Upper lobe of left lung (tissue), 6 donors: ENCODE measurements around the gene RGS17. TPM values are rescaled to one million over a fixed set of nuclear protein-coding genes. Genes with fewer than 3 reads are reported as not detected.

Experiments
- ATAC-seq, 2 donors: fragments of 200-7000 bp; cut with Tn5 transposase; one replicate each; pipeline ENCODE4 v1.9.1; 2022; ENCODE audit warnings: mild to moderate bottlenecking in 2 of 2, moderate library complexity in 2 of 2; ENCODE audit not compliant: low FRiP score in 2 of 2
- DNase-seq, 2 donors: peaks; one replicate each; pipeline ENCODE4 v3.0.0-alpha.2; 2019 to 2020
- H3K27ac ChIP-seq, 4 donors: fragments of 200-600 bp; sonication (generic); one replicate each; pipeline ENCODE4 v1.5.1; 2016 to 2019
- H3K27me3 ChIP-seq, 4 donors: fragments of 200-600 bp; sonication (generic); one replicate each; pipeline ENCODE4 v1.5.1; 2017 to 2019
- H3K36me3 ChIP-seq, 4 donors: fragments of 200-600 bp; sonication (generic); one replicate each; pipeline ENCODE4 v1.5.1; 2016 to 2019
- H3K4me1 ChIP-seq, 4 donors: fragments of 200-600 bp; sonication (generic); one replicate each; pipeline ENCODE4 v1.5.1; 2018 to 2019
- H3K4me3 ChIP-seq, 4 donors: fragments of 200-600 bp; sonication (generic); one replicate each; pipeline ENCODE4 v1.5.1; 2017 to 2019; ENCODE audit warnings: mild to moderate bottlenecking in 2 of 4, moderate library complexity in 1 of 4
- H3K9me3 ChIP-seq, 4 donors: fragments of 200-600 bp; sonication (generic); one replicate each; pipeline ENCODE4 v1.5.1; 2018 to 2019
- EP300 ChIP-seq, 4 donors: sonication (generic); formaldehyde crosslinking; IDR thresholded peaks; one replicate each; pipeline ENCODE4 v1.5.1; 2017; ENCODE audit warnings: antibody characterized with exemption in 4 of 4, control low read depth in 2 of 4
- POLR2A ChIP-seq, 4 donors: fragments of 450-650 bp; IDR thresholded peaks; one replicate each; pipeline ENCODE4 v1.5.1; 2016 to 2017; ENCODE audit warnings: antibody characterized with exemption in 4 of 4, mild to moderate bottlenecking in 2 of 4
- POLR2AphosphoS5 ChIP-seq, 2 donors: sonication (generic); formaldehyde crosslinking; IDR thresholded peaks; one replicate each; pipeline ENCODE4 v1.5.1; 2017; ENCODE audit warnings: antibody characterized with exemption in 2 of 2
- WGBS, 2 donors: methylation state at CpG; one replicate each; pipeline ENCODE4 v1.1.5; 2017 to 2018; 5-methylcytosine and 5-hydroxymethylcytosine counted together
- total RNA-seq, 6 donors: library from RNA; depleted of rRNA in 4 of 6; stranded (reverse); fragments of >200 nt in 4 of 6; gene quantifications; one replicate each; pipeline versions ENCODE4 v1.1.0 to v1.2.1, GENCODE V29; 2016 to 2021
- TF ChIP-seq, protein P1 (sequence below), 6 experiments: fragments of 450-650 bp in 4 of 6; fragments of 200-600 bp in 2 of 6; sonication (generic) in 2 of 6; IDR thresholded peaks; one replicate each; pipeline ENCODE4 v1.5.1; 2016 to 2019; ENCODE audit warnings: antibody characterized with exemption in 6 of 6
- donor health status: DM: no; HTN: no; CAD: no; lungs with moderate emphysema.
- donor health status: DM: no; HTN: yes; CAD: no; lungs with severe emphysema.

RGS17 gene
- total RNA-seq, 6 donors from 2014 or later = 0.15 to 0.49 (median 0.28) TPM; not detected in 2

GRCh38 chr6:152981219-152981618 lies 149.9 kb downstream of the RGS17 start:
- ATAC-seq = no peak
- H3K27me3 ChIP-seq = no peaks in the 10 kb centered on the region

GRCh38 chr6:152980656-152981055 lies 150.4 kb downstream of the RGS17 start:
- no peak for ATAC-seq
- TF ChIP-seq POLR2A (IDR thresholded peaks at IDR 0.05) = no peak
- no peak for TF ChIP-seq EP300 (IDR thresholded peaks at IDR 0.05)
- TF ChIP-seq POLR2AphosphoS5 (IDR thresholded peaks at IDR 0.05) = no peak
- TF ChIP-seq, protein P1, sequence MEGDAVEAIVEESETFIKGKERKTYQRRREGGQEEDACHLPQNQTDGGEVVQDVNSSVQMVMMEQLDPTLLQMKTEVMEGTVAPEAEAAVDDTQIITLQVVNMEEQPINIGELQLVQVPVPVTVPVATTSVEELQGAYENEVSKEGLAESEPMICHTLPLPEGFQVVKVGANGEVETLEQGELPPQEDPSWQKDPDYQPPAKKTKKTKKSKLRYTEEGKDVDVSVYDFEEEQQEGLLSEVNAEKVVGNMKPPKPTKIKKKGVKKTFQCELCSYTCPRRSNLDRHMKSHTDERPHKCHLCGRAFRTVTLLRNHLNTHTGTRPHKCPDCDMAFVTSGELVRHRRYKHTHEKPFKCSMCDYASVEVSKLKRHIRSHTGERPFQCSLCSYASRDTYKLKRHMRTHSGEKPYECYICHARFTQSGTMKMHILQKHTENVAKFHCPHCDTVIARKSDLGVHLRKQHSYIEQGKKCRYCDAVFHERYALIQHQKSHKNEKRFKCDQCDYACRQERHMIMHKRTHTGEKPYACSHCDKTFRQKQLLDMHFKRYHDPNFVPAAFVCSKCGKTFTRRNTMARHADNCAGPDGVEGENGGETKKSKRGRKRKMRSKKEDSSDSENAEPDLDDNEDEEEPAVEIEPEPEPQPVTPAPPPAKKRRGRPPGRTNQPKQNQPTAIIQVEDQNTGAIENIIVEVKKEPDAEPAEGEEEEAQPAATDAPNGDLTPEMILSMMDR (IDR thresholded peaks at IDR 0.05) = no peak
- H3K9me3 ChIP-seq = no peaks in the 10 kb centered on the region

More at GRCh38 chr6:152981219-152981618, 149.9 kb downstream of the RGS17 start:
- H3K36me3 ChIP-seq = peaks cover 0 to 1% (median 0%) of the 10 kb centered on the region in 4 donors
- 52 to 53% methylated on average over 2 of the region's 2 CpGs for WGBS, 2 donors
- no peak overlapping the region for H3K4me3 ChIP-seq
- H3K9me3 ChIP-seq = no peaks in the 10 kb centered on the region
- H3K4me1 ChIP-seq = peaks cover 16 to 24% (median 22%) of the 10 kb centered on the region in 4 donors
- no peak overlapping the region for H3K27ac ChIP-seq
- TF ChIP-seq POLR2A (IDR thresholded peaks at IDR 0.05) (no peak), EP300 (IDR thresholded peaks at IDR 0.05) (no peak), POLR2AphosphoS5 (IDR thresholded peaks at IDR 0.05) (no peak)
- TF ChIP-seq, protein P1 (IDR thresholded peaks at IDR 0.05) = no peak
- DNase-seq = no peak

GRCh38 chr6:152979116-152979515 lies 152.0 kb downstream of the RGS17 start:
- H3K27ac ChIP-seq = no peak overlapping the region
- 50 to 67% methylated on average over 1 of the region's 1 CpG for WGBS, 2 donors
- no peak for DNase-seq
- no peak overlapping the region for H3K4me3 ChIP-seq
- peaks cover 0 to 11% (median 0%) of the 10 kb centered on the region in 4 donors for H3K36me3 ChIP-seq
- no peak for ATAC-seq
- TF ChIP-seq POLR2A (IDR thresholded peaks at IDR 0.05) (no peak), POLR2AphosphoS5 (IDR thresholded peaks at IDR 0.05) (no peak), EP300 (IDR thresholded peaks at IDR 0.05) (no peak)
- H3K9me3 ChIP-seq = no peaks in the 10 kb centered on the region
- peaks cover 11 to 17% (median 12%) of the 10 kb centered on the region in 4 donors for H3K4me1 ChIP-seq
- H3K27me3 ChIP-seq = no peaks in the 10 kb centered on the region

More at GRCh38 chr6:152980656-152981055, 150.4 kb downstream of the RGS17 start:
- Histone ChIP-seq H3K4me1 (peaks cover 16 to 24% (median 22%) of the 10 kb centered on the region in 4 donors), H3K36me3 (no peaks in the 10 kb centered on the region), H3K4me3 (no peak overlapping the region), H3K27ac (no peak overlapping the region), H3K27me3 (no peaks in the 10 kb centered on the region)
- WGBS, 2 donors = 64 to 75% methylated on average over 1 of the region's 1 CpG
- DNase-seq = no peak

DNA sequence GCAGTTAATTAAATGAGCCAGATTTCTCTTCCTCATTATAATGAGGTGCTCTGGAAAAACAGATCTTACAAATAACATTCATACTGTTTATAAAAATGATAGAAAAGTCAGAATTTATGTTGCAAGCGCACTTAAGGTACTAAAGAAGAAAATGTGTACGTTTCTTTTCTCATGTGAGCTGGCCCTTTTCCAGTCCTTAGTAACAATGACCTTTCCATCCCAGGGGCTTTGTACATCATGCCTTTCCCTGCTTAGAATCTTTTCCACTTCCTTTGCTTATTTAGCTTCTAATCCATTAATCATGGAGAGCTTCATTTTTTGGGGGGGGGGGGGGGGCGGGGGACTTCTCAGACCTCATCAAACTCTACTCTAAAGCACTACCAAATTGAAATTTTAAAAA lies 153.0 kb downstream of the RGS17 start:
- no peaks in the 10 kb centered on the region for H3K9me3 ChIP-seq
- DNase-seq = no peak
- ATAC-seq = no peak
- no peaks in the 10 kb centered on the region for H3K27me3 ChIP-seq
- 61 to 63% methylated on average over 3 of the region's 3 CpGs for WGBS, 2 donors
- peaks cover 0 to 21% (median 0%) of the 10 kb centered on the region in 4 donors for H3K36me3 ChIP-seq
- H3K4me3 ChIP-seq = no peak overlapping the region
- H3K27ac ChIP-seq = no peak overlapping the region
- H3K4me1 ChIP-seq = peaks cover 10 to 14% (median 12%) of the 10 kb centered on the region in 4 donors
- TF ChIP-seq POLR2A (IDR thresholded peaks at IDR 0.05) (no peak), EP300 (IDR thresholded peaks at IDR 0.05) (no peak), POLR2AphosphoS5 (IDR thresholded peaks at IDR 0.05) (no peak)
- TF ChIP-seq, protein P1 (IDR thresholded peaks at IDR 0.05) = no peak

- ATAC-seq = no peak
- Histone ChIP-seq H3K27ac (no peak overlapping the region), H3K4me3 (no peak overlapping the region), H3K9me3 (no peaks in the 10 kb centered on the region), H3K27me3 (no peaks in the 10 kb centered on the region), H3K36me3 (peaks cover 0 to 26% (median 2%) of the 10 kb centered on the region in 4 donors), H3K4me1 (peaks cover 8 to 11% (median 9%) of the 10 kb centered on the region in 4 donors)
- TF ChIP-seq EP300 (IDR thresholded peaks at IDR 0.05) = no peak
- TF ChIP-seq, protein P1 (IDR thresholded peaks at IDR 0.05) = no peak
- no peak for TF ChIP-seq POLR2AphosphoS5 (IDR thresholded peaks at IDR 0.05)
- TF ChIP-seq POLR2A (IDR thresholded peaks at IDR 0.05) = no peak
- DNase-seq = no peak
Observed at GRCh38 chr6:152977556-152977955, 153.5 kb downstream of the RGS17 start.
